Measurements from ENCODE around the gene FTCD. TPM values are rescaled to one million over a fixed set of nuclear protein-coding genes. Genes with fewer than 3 reads are reported as not detected.

FTCD gene
- total and polyA plus RNA-seq, 10 of the 15 experiments (the other 5 are each of a cell fraction or from before 2014, with no cell fraction given) = 0.27 to 0.28 TPM; not detected in 8

DNA sequence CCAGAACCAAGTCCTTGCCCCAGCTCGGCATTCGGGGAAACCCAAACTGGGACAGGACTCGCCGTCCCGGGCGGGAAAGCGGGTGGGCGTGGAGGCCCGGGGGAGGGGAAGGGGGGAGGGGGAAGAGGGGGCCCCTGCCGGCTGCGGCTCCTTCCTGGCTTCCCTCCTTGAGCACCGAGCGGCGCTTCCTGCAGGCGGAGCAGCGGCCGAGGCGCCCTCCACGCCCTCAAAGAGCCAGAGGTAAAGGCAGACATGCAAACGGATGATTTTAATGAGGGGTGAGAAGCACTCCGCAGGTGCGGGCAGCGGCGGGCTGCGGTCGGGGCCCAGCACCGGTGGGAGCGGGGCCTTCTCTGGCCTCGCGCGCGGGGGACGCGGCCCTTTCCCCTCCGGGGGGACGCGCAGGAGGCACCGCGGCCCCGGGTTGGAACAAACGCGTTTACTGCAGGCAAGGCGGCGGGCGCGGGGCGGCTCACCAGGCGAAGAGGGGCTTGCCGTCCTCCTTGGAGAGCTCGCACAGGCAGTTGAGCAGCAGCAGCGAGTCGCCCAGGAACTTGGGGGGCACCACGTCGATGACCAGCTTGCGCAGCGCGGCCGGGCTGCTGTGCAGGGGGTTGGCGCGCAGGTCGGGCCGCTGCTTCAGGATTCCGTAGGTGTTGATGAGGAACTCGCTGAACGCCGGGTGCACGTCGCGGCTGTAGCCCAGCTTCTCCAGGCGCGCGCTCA, 5.7 kb upstream of the FTCD start (continued):
- no peak for TF ChIP-seq E4F1 (IDR thresholded peaks at IDR 0.05; ENCODE audit: borderline replicate concordance, partially characterized antibody)
- TF ChIP-seq YY1 (IDR thresholded peaks at IDR 0.05; ENCODE audit: low read depth, low read length) = no peak

DNA sequence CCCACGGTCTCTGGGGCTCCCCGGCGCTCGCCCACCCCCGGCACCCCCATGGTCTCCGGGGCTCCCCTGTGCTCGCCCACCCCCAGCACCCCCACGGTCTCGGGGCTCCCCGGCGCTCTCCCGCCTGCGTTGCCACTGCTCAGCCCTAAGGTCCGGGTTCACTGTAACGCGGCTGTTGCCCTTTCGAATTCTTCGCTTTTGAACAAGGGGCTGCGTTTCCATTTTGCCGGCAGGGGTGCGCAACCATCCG, 5.2 kb upstream of the FTCD start:
- intact Hi-C loops (cut with micrococcal nuclease; ENCODE audit: unreplicated experiment) = no loop called here
- 90% methylated on average over 18 of the region's 22 CpGs for WGBS (ENCODE audit: insufficient coverage, insufficient replicate concordance, low lambda C conversion rate, missing lambda C conversion rate)
- no peak overlapping the region for H3K4me3 ChIP-seq
- ATAC-seq = no peak
- RAD21 ChIA-PET (ENCODE audit: unreplicated experiment) = no interaction called here
- TF ChIP-seq SPI1 (IDR thresholded peaks at IDR 0.05; ENCODE audit: borderline replicate concordance, insufficient read depth, low read depth, low read length) (no peak), FOXM1 (IDR thresholded peaks at IDR 0.05; ENCODE audit: low read depth, low read length) (no peak)
- H3K36me3 ChIP-seq (ENCODE audit: control insufficient read depth in 2 of 2, insufficient read depth in 2 of 2, low read length in 1 of 2) = no peaks in the 10 kb centered on the region
- H3K27ac ChIP-seq (ENCODE audit: control insufficient read depth, insufficient read depth) = no peak overlapping the region
- CTCF ChIA-PET = no interaction called here
- SMC1A ChIA-PET (ENCODE audit: uncharacterized antibody, unreplicated experiment) = no interaction called here
- in situ Hi-C loops (cut with MboI) = no loop called here
- no peak overlapping the region for H3K4me2 ChIP-seq (ENCODE audit: control insufficient read depth, insufficient read depth)
- no peak overlapping the region for H2AFZ ChIP-seq (ENCODE audit: control insufficient read depth, low read depth, low read length)
- DNase-seq (ENCODE audit: low read depth, low spot score) = no peak
- no TSS peak for BruUV-seq (replicated peaks)
- POLR2A ChIA-PET = no interaction called here
- no peaks in the 10 kb centered on the region for H3K27me3 ChIP-seq (replicated peaks in 1 of 2; ENCODE audit: control insufficient read depth in 2 of 2, insufficient read depth in 2 of 2, low read length in 1 of 2)
- H3K9me3 ChIP-seq (replicated peaks; ENCODE audit: control insufficient read depth, insufficient read depth, low read length) = no peaks in the 10 kb centered on the region; the same call in 2 of the 3 replicates
- H3K79me2 ChIP-seq (ENCODE audit: control insufficient read depth, insufficient read depth, low read length) = no peaks in the 10 kb centered on the region
- no peaks in the 10 kb centered on the region for H3K4me1 ChIP-seq (ENCODE audit: control insufficient read depth, insufficient read depth, low read length)
- H3K9ac ChIP-seq (ENCODE audit: control insufficient read depth, insufficient read depth, low read length) = no peak overlapping the region
- no peaks in the 10 kb centered on the region for H4K20me1 ChIP-seq (ENCODE audit: control insufficient read depth, insufficient read depth)
- no peak for FAIRE-seq

All from GM12878 (cell line).